NCI-H1092 (cell line): ENCODE data around the gene PAQR9.

ENCODE experiments used
- DNase-seq: peaks from one replicate; lab custom pipeline; 2025; lab: John Stamatoyannopoulos, UW

Gene PAQR9

GRCh38 chr3:142915636-142916035 is 47.8 kb downstream of the PAQR9 start:
- no peak for DNase-seq

DNA sequence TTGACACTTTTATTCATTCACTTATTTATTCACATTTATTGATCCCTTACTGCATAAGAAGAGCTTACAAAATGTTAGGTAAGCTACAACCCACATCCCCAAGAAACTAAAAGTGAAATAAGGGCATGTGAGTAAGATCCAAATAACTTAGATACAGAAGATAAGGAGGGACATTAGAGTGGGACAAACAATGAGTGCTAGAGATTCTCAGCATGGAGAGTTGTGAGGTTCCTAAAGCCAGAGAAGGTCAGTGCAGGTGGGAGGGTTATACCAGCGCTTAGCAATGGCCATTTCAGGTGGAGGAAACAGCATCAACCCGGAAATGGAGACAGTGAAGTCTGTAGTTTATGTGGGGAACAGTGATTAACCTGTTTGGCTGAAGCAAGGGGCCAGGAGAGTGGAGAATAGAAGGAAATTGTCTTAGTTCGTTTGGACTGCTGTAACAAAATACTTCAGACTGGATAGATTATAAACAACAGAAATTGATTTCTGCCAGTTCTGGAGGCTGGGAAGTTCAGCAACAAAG is 49.1 kb downstream of the PAQR9 start:
- DNase-seq, result no peak

- no peak for DNase-seq
Observed at GRCh38 chr3:142913432-142913831, 50.0 kb downstream of the PAQR9 start.

- no peak for DNase-seq
Observed at GRCh38 chr3:142912402-142913172, 50.9 kb downstream of the PAQR9 start.
